PC-3 (cell line): ENCODE results near the gene SLC35A5. TPM values are rescaled to one million over a fixed set of nuclear protein-coding genes. Genes with fewer than 3 reads are reported as not detected.

Experiments
- ATAC-seq: fragments of 200-7000 bp; cut with Tn5 transposase; 2 replicates; pipeline ENCODE4 v1.9.1; 2020; ENCODE audit warnings: mild to moderate bottlenecking, moderate library complexity
- BruUV-seq: library from RNA; stranded (reverse); fragments of 400-500 nt; replicated peaks from 2 replicates; lab custom pipeline; 2021; lab: Mats Ljungman, UMichigan
- CTCF ChIA-PET: fragments of 300-600 bp; sonication (Branson Sonifier 250); formaldehyde crosslinking; loops from one replicate; lab custom pipeline; 2022; ENCODE audit warnings: antibody characterized with exemption; lab: Charles Lee
- POLR2A ChIA-PET: fragments of 300-600 bp; sonication (Branson Sonifier 250); formaldehyde crosslinking; loops from one replicate; lab custom pipeline; 2022; ENCODE audit warnings: antibody characterized with exemption; ENCODE audit not compliant: unreplicated experiment; lab: Charles Lee
- DNase-seq: peaks from one replicate; pipeline ENCODE4 v3.0.0-alpha.2; 2015
- H2AFZ ChIP-seq: fragments of 300-600 bp; sonication (generic); 2 replicates; pipeline ENCODE4 v1.6.0; 2016; ENCODE audit warnings: antibody characterized with exemption, low read length
- H3F3A ChIP-seq: fragments of 300-600 bp; sonication (generic); one replicate; pipeline ENCODE4 v1.6.0; 2017; ENCODE audit warnings: antibody characterized with exemption, low read length, control low read depth, mild to moderate bottlenecking; ENCODE audit not compliant: unreplicated experiment
- H3K27ac ChIP-seq: fragments of 300-600 bp; sonication (generic); 2 replicates; pipeline ENCODE4 v1.5.1; 2016; ENCODE audit warnings: mild to moderate bottlenecking, low read length
- H3K27me3 ChIP-seq: fragments of 300-600 bp; sonication (generic); 2 replicates; pipeline ENCODE4 v1.6.1; 2016; ENCODE audit warnings: low read length, mixed read lengths
- H3K36me3 ChIP-seq: fragments of 300-600 bp; sonication (generic); 2 replicates; pipeline ENCODE4 v1.6.1; 2016; ENCODE audit warnings: low read depth, mixed run types, low read length, mixed read lengths
- H3K4me1 ChIP-seq: fragments of 300-600 bp; sonication (generic); 2 replicates; pipeline ENCODE4 v1.5.1; 2016; ENCODE audit warnings: low read length; ENCODE audit not compliant: insufficient read depth
- H3K4me2 ChIP-seq: fragments of 300-600 bp; sonication (generic); 2 replicates; pipeline ENCODE4 v1.6.0; 2016; ENCODE audit warnings: low read length
- H3K4me3 ChIP-seq: fragments of 300-600 bp; sonication (generic); 2 replicates; pipeline ENCODE4 v1.5.1; 2016; ENCODE audit warnings: mild to moderate bottlenecking, low read length, mixed read lengths
- H3K79me2 ChIP-seq: fragments of 300-600 bp; sonication (generic); 2 replicates; pipeline ENCODE4 v1.6.1; 2017; ENCODE audit warnings: low read length, mixed read lengths
- H3K9ac ChIP-seq: fragments of 300-600 bp; sonication (generic); 2 replicates; pipeline ENCODE4 v1.6.0; 2016; ENCODE audit warnings: mild to moderate bottlenecking, low read length
- H3K9me2 ChIP-seq: fragments of 300-600 bp; sonication (generic); replicated peaks from 2 replicates; pipeline ENCODE4 v1.6.1; 2016; ENCODE audit warnings: mixed run types, low read length, mixed read lengths
- H3K9me3 ChIP-seq: fragments of 300-600 bp; sonication (generic); 2 replicates; pipeline ENCODE4 v1.6.1; 2016; ENCODE audit warnings: low read length, mixed read lengths
- H4K20me1 ChIP-seq: fragments of 300-600 bp; sonication (generic); 2 replicates; pipeline ENCODE4 v1.6.1; 2016; ENCODE audit warnings: low read length, mixed read lengths
- CTCF ChIP-seq: fragments of 300-600 bp; sonication (generic); conservative IDR thresholded peaks from 2 replicates; pipeline ENCODE4 v1.5.1; 2017; ENCODE audit warnings: antibody characterized with exemption, low read depth, mild to moderate bottlenecking, low read length
- EZH2 ChIP-seq: fragments of 300-600 bp; sonication (generic); IDR thresholded peaks from one replicate; pipeline ENCODE4 v1.6.1; 2017; ENCODE audit warnings: antibody characterized with exemption, mild to moderate bottlenecking, low read length; ENCODE audit not compliant: unreplicated experiment
- EZH2phosphoT487 ChIP-seq: fragments of 300-600 bp; sonication (generic); IDR thresholded peaks from 2 replicates; pipeline ENCODE4 v1.6.1; 2018; ENCODE audit warnings: mild to moderate bottlenecking, antibody characterized with exemption, low read length, borderline replicate concordance
- intact Hi-C: fragments of 100-400 bp; cut with micrococcal nuclease; formaldehyde crosslinking; loops from 2 replicates; pipeline ENCODE4 v1.9.0; 2023
- total RNA-seq: library from RNA; depleted of rRNA; stranded (reverse); fragments of >200 nt; gene quantifications from 2 replicates; pipeline ENCODE4 v1.2.3, GENCODE V29; 2014

Gene SLC35A5
- total RNA-seq, 1 experiment from 2014 or later, result 17.7 TPM

- no peaks in the 10 kb centered on the region for H3K9me3 ChIP-seq
- H3K4me3 ChIP-seq, result no peak overlapping the region
- no peaks in the 10 kb centered on the region for H3K9me2 ChIP-seq
- no TSS peak for BruUV-seq
- peaks cover 18% of the 10 kb centered on the region for H3K4me1 ChIP-seq
- H4K20me1 ChIP-seq, result no peaks in the 10 kb centered on the region
- no peak overlapping the region for H3K4me2 ChIP-seq
- H3K36me3 ChIP-seq, result no peaks in the 10 kb centered on the region
- POLR2A ChIA-PET, result no interaction called here
- DNase-seq (no peak), ATAC-seq (no peak)
- CTCF ChIA-PET, result interaction anchor here (0.5 kb wide), 1 partner anchor 72 kb away, joined by 7 read pairs; no protein-coding TSS in a partner anchor
- no peak overlapping the region for H3K27ac ChIP-seq
- no peaks in the 10 kb centered on the region for H3K27me3 ChIP-seq
- intact Hi-C loops, result loop anchor here (2.0 kb wide), 1 partner anchor 16 kb away; no protein-coding TSS in a partner anchor
- TF ChIP-seq EZH2phosphoT487 (no peak), EZH2 (no peak), CTCF (no peak)
- no peak overlapping the region for H2AFZ ChIP-seq
- H3F3A ChIP-seq, result no peaks in the 10 kb centered on the region
- H3K9ac ChIP-seq, result no peak overlapping the region
- H3K79me2 ChIP-seq, result no peaks in the 10 kb centered on the region
Observed at GRCh38 chr3:112632596-112632995, 70.8 kb downstream of the SLC35A5 start.

GRCh38 chr3:112633191-112633590 lies 71.3 kb downstream of the SLC35A5 start:
- no peaks in the 10 kb centered on the region for H3K79me2 ChIP-seq
- ChIA-PET CTCF (no interaction called here), POLR2A (no interaction called here)
- peaks cover 18% of the 10 kb centered on the region for H3K4me1 ChIP-seq
- no peaks in the 10 kb centered on the region for H4K20me1 ChIP-seq
- H3K36me3 ChIP-seq, result no peaks in the 10 kb centered on the region
- DNase-seq (no peak), ATAC-seq (peak; percentile 25)
- no peak overlapping the region for H3K27ac ChIP-seq
- no peak overlapping the region for H3K9ac ChIP-seq
- H3K4me2 ChIP-seq, result no peak overlapping the region
- no peaks in the 10 kb centered on the region for H3K9me3 ChIP-seq
- intact Hi-C loops, result loop anchor here (2.0 kb wide), 1 partner anchor 16 kb away; no protein-coding TSS in a partner anchor
- H3K27me3 ChIP-seq, result no peaks in the 10 kb centered on the region
- H2AFZ ChIP-seq, result no peak overlapping the region
- no peaks in the 10 kb centered on the region for H3F3A ChIP-seq
- H3K4me3 ChIP-seq, result no peak overlapping the region
- no peaks in the 10 kb centered on the region for H3K9me2 ChIP-seq
- BruUV-seq, result no TSS peak
- TF ChIP-seq EZH2phosphoT487 (no peak), CTCF (no peak), EZH2 (no peak)

- Histone ChIP-seq H3K4me3 (no peak overlapping the region), H3K4me1 (peaks cover 18% of the 10 kb centered on the region), H3F3A (no peaks in the 10 kb centered on the region), H2AFZ (no peak overlapping the region), H3K79me2 (no peaks in the 10 kb centered on the region), H3K27ac (no peak overlapping the region), H3K9me3 (no peaks in the 10 kb centered on the region), H3K9me2 (no peaks in the 10 kb centered on the region), H3K27me3 (no peaks in the 10 kb centered on the region), H4K20me1 (no peaks in the 10 kb centered on the region), H3K36me3 (no peaks in the 10 kb centered on the region), H3K4me2 (no peak overlapping the region), H3K9ac (no peak overlapping the region)
- BruUV-seq, result no TSS peak
- POLR2A ChIA-PET, result interaction anchor here (0.6 kb wide), 1 partner anchor 1113 kb away, joined by 3 read pairs; the partner anchor contains the start of gene ATP6V1A
- DNase-seq, result peak; percentile 57
- CTCF ChIA-PET, result no interaction called here
- TF ChIP-seq EZH2 (no peak), CTCF (no peak), EZH2phosphoT487 (no peak)
- ATAC-seq, result peak; percentile 19; the same call in 1 of the 2 replicates
- intact Hi-C loops, result loop anchor here (2.0 kb wide), 1 partner anchor 17 kb away; no protein-coding TSS in a partner anchor
Observed at GRCh38 chr3:112633757-112634156, 71.9 kb downstream of the SLC35A5 start.
